Natural killer cell (primary cell): ENCODE data around the gene CCDC187. TPM values are rescaled to one million over a fixed set of nuclear protein-coding genes. Genes with fewer than 3 reads are reported as not detected.

Source experiments
- ATAC-seq, 3 donors: fragments of 150-1000 bp in 2 of 3; fragments of 200-7000 bp in 1 of 3; cut with Tn5 transposase; 1 replicate in 1 of 3; 2 replicates in 2 of 3; pipeline ENCODE4 v1.10.0; 2021; ENCODE audit warnings: mild to moderate bottlenecking in 2 of 3, moderate library complexity in 2 of 3
- DNase-seq, 2 donors: peaks; one replicate each; pipeline versions ENCODE4 v3.0.0 to v3.0.0-alpha.2; 2013 to 2021; ENCODE audit warnings: mixed read lengths in 1 of 2
- H3K27ac ChIP-seq: one replicate; pipeline ENCODE4 v1.5.1; 2013; ENCODE audit warnings: mild to moderate bottlenecking, low read length
- H3K27me3 ChIP-seq: one replicate; pipeline ENCODE4 v1.6.1; 2013; ENCODE audit warnings: low read length; ENCODE audit not compliant: control insufficient read depth, insufficient read depth
- H3K36me3 ChIP-seq: one replicate; pipeline ENCODE4 v1.6.1; 2013; ENCODE audit warnings: low read length; ENCODE audit not compliant: control insufficient read depth, insufficient read depth
- H3K4me1 ChIP-seq: one replicate; pipeline ENCODE4 v1.6.1; 2013; ENCODE audit warnings: low read length; ENCODE audit not compliant: control insufficient read depth, insufficient read depth
- H3K4me3 ChIP-seq: one replicate; pipeline ENCODE4 v1.5.1; 2013; ENCODE audit warnings: low read length
- H3K9me3 ChIP-seq: one replicate; pipeline ENCODE4 v1.6.1; 2013; ENCODE audit warnings: low read length; ENCODE audit not compliant: control insufficient read depth, insufficient read depth
- H3K27ac Mint-ChIP-seq, 2 donors: one replicate each; pipeline ENCODE4 v1.8.0; 2022; ENCODE audit warnings: mild to moderate bottlenecking in 2 of 2, mixed read lengths in 2 of 2, moderate library complexity in 1 of 2
- H3K27me3 Mint-ChIP-seq, 2 donors: one replicate each; pipeline ENCODE4 v1.8.0; 2022; ENCODE audit warnings: low read depth in 2 of 2, mixed read lengths in 2 of 2
- H3K36me3 Mint-ChIP-seq: one replicate; pipeline ENCODE4 v1.8.0; 2022; ENCODE audit warnings: mixed read lengths
- H3K4me1 Mint-ChIP-seq, 2 donors: one replicate each; pipeline ENCODE4 v1.8.0; 2022; ENCODE audit warnings: mixed read lengths in 2 of 2
- H3K4me3 Mint-ChIP-seq: one replicate; pipeline ENCODE4 v1.8.0; 2022; ENCODE audit warnings: mild to moderate bottlenecking, moderate library complexity, mixed read lengths
- H3K9me3 Mint-ChIP-seq, 2 donors: one replicate each; pipeline ENCODE4 v1.8.0; 2022; ENCODE audit warnings: mixed read lengths in 2 of 2
- CTCF ChIP-seq: fragments of 200-600 bp; IDR thresholded peaks from one replicate; pipeline ENCODE4 v1.8.0; 2022; ENCODE audit warnings: antibody characterized with exemption
- WGBS: methylation state at CpG from one replicate; pipeline ENCODE4 v1.1.7; 2013; ENCODE audit warnings: missing lambda C conversion rate; ENCODE audit not compliant: insufficient coverage; 5-methylcytosine and 5-hydroxymethylcytosine counted together
- intact Hi-C: fragments of 100-400 bp; cut with micrococcal nuclease; formaldehyde crosslinking; loops from one replicate; pipeline ENCODE4 v1.14.2; 2022
- total RNA-seq, 4 donors: library from RNA; stranded (reverse); fragments of 120-200 nt in 1 of 4; gene quantifications; one replicate each; pipeline versions ENCODE4 v1.2.3 to v1.2.4, GENCODE V29; 2013 to 2022

CCDC187 gene
- total RNA-seq, 3 donors from 2014 or later (not counting 1 experiment from before 2014, with no cell fraction given), result 0.18 TPM; not detected in 2

- H3K4me1 ChIP-seq, result peaks cover 14% of the 10 kb centered on the region
- no peaks in the 10 kb centered on the region for H3K9me3 Mint-ChIP-seq
- no peaks in the 10 kb centered on the region for H3K36me3 ChIP-seq
- peaks cover 0 to 4% of the 10 kb centered on the region in 2 donors for H3K4me1 Mint-ChIP-seq
- no peaks in the 10 kb centered on the region for H3K36me3 Mint-ChIP-seq
- peaks cover 0 to 5% of the 10 kb centered on the region in 2 donors for H3K27me3 Mint-ChIP-seq
- H3K27ac Mint-ChIP-seq, result no peak overlapping the region
- H3K4me3 ChIP-seq, result no peak overlapping the region
- WGBS, result 82% methylated on average over 39 of the region's 39 CpGs
- H3K27me3 ChIP-seq, result no peaks in the 10 kb centered on the region
- ATAC-seq (no peak), DNase-seq (no peak)
- intact Hi-C loops, result no loop called here
- no peak for TF ChIP-seq CTCF
- no peak overlapping the region for H3K4me3 Mint-ChIP-seq
- H3K9me3 ChIP-seq, result no peaks in the 10 kb centered on the region
- no peak overlapping the region for H3K27ac ChIP-seq
Observed at GRCh38 chr9:136281421-136282271, 22.2 kb downstream of the CCDC187 start.

GRCh38 chr9:136280535-136281315 lies 23.2 kb downstream of the CCDC187 start:
- peaks cover 0 to 4% of the 10 kb centered on the region in 2 donors for H3K4me1 Mint-ChIP-seq
- DNase-seq, result no peak
- Histone ChIP-seq H3K4me3 (no peak overlapping the region), H3K27ac (no peak overlapping the region), H3K9me3 (no peaks in the 10 kb centered on the region), H3K27me3 (no peaks in the 10 kb centered on the region), H3K36me3 (no peaks in the 10 kb centered on the region), H3K4me1 (peaks cover 14% of the 10 kb centered on the region)
- H3K4me3 Mint-ChIP-seq, result no peak overlapping the region
- WGBS, result 78% methylated on average over 14 of the region's 16 CpGs
- no peaks in the 10 kb centered on the region for H3K36me3 Mint-ChIP-seq
- H3K9me3 Mint-ChIP-seq, result no peaks in the 10 kb centered on the region
- H3K27ac Mint-ChIP-seq, result no peak overlapping the region
- TF ChIP-seq CTCF, result no peak
- peaks cover 0 to 5% of the 10 kb centered on the region in 2 donors for H3K27me3 Mint-ChIP-seq
- intact Hi-C loops, result no loop called here
- ATAC-seq, result no peak

- ATAC-seq, result no peak
- TF ChIP-seq CTCF, result no peak
- no peaks in the 10 kb centered on the region for H3K9me3 ChIP-seq
- H3K27me3 ChIP-seq, result no peaks in the 10 kb centered on the region
- no peaks in the 10 kb centered on the region for H3K36me3 ChIP-seq
- H3K4me1 Mint-ChIP-seq, result peaks cover 0 to 4% of the 10 kb centered on the region in 2 donors
- intact Hi-C loops, result no loop called here
- no peak overlapping the region for H3K27ac Mint-ChIP-seq
- H3K9me3 Mint-ChIP-seq, result no peaks in the 10 kb centered on the region
- no peak overlapping the region for H3K27ac ChIP-seq
- H3K4me3 ChIP-seq, result no peak overlapping the region
- peaks cover 14% of the 10 kb centered on the region for H3K4me1 ChIP-seq
- peaks cover 0 to 10% of the 10 kb centered on the region in 2 donors for H3K27me3 Mint-ChIP-seq
- no peaks in the 10 kb centered on the region for H3K36me3 Mint-ChIP-seq
- H3K4me3 Mint-ChIP-seq, result no peak overlapping the region
- 91% methylated on average over 6 of the region's 6 CpGs for WGBS
- no peak for DNase-seq
Observed at GRCh38 chr9:136279471-136279870, 24.4 kb downstream of the CCDC187 start.
